Esophagus mucosa (tissue), 1 donor: ENCODE data around the gene BMX. TPM values are rescaled to one million over a fixed set of nuclear protein-coding genes. Genes with fewer than 3 reads are reported as not detected.
A peak's percentile ranks its signal among the peaks of the same experiment; 100 is the strongest.

Experiments used
- ATAC-seq: fragments of 200-7000 bp; cut with Tn5 transposase; one replicate; pipeline ENCODE4 v1.9.1; 2020
- total RNA-seq: library from RNA; stranded (reverse); gene quantifications from one replicate; pipeline ENCODE4 v1.2.4, GENCODE V29; 2023
- donor health status: DM: yes; HTN: yes; CAD: no.

BMX gene
- total RNA-seq, 1 donor from 2014 or later, result 1.0 TPM

- no peak for ATAC-seq
Observed at GRCh38 chrX:15576019-15576418, 75.4 kb downstream of the BMX start.

- ATAC-seq, result peak; percentile 89
Observed at GRCh38 chrX:15579778-15580747, 79.5 kb downstream of the BMX start.

GRCh38 chrX:15594371-15594770 lies 93.8 kb downstream of the BMX start:
- ATAC-seq, result no peak

GRCh38 chrX:15598026-15598425 lies 97.4 kb downstream of the BMX start:
- no peak for ATAC-seq

DNA sequence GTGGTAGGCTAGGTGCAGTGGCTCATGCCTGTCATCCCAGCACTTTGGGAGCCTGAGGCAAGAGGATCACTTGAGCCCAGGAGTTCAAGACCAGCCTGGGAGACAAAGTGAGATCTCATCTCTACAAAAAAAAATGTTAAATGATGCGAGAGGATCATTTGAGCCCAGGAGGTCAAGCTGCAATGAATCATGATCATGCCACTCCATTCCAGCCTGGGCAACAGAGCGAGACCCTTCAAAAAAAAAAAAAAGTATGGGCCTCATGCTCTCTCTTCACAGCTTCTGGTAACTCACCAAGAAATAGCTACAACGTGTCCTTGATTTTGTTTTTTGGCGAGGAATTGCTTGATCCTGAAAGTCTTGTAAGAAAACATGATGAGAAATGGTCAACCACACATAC lies 98.9 kb downstream of the BMX start:
- ATAC-seq, result no peak

- no peak for ATAC-seq
Observed at GRCh38 chrX:15600049-15600448, 99.4 kb downstream of the BMX start.

DNA sequence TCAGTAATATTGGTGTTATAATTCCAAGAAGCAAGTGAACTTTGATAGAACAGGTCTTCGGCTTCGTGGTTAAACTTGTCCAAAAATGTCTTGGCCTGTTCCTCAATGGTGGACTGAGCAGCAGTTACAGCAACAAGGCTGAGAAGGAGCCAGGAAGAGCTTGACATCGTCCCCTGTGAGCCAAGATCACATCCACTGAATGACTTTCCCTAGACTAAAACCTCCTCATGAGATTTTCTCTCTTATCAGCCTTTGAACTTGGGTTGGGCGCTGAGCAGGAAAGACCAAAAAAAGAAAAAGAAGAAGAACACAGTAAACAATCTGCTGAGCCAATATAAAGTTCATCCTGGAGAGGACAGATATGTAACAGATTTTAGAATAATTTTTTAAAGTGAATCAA lies 100.1 kb downstream of the BMX start, which contains the start of gene ACE2:
Gene ACE2 (minus strand): TSS at position 216 of the 400 bp plus-strand sequence. CDS start 49 bp downstream, at position 167.
- ATAC-seq, result no peak

DNA sequence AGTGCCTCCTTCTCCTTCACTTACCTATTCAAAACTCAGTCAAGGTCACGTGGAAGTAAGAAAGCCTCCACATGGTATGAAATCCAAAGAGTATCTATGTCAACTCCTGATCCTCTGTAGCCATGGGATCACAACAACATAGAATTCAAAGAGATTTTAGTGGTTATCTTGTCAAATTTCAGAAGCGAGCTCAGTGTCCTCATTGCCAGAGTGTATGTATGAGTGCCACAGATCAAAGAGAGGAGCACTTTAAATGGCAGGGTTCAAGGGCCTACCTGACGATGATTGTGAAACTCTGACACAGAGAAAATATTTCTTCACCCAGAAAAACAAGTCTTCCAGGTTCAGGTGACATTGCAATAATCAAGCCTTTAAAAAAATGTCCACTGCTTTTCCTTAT lies 101.3 kb downstream of the BMX start:
- ATAC-seq, result peak; percentile 55

GRCh38 chrX:15602761-15603160 lies 102.2 kb downstream of the BMX start:
- ATAC-seq, result no peak

DNA sequence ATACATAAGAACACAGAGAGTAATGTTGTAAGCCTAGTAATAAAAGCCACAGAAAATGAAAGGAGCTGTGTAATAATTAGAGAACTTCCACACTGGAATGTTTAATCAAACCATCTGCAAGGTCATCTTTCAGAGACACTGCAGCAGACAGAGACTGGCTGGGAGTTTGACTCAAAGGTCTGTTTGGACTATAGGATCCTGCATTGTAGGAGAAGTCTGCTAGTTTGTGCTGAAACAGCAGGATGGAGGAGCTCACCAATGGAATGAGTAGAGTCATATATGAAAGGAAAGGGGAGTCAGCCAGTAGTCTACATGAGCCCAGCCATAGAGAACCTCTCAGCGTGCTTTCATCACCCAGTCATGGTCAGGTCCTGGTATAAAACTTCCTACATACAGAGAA lies 104.6 kb downstream of the BMX start:
- no peak for ATAC-seq

Other genes starting within 250 kb of the BMX start
- gene ASB9, start 230.7 kb upstream of the BMX start, total RNA-seq, result 1.8 TPM
- gene ASB11, start 185.2 kb upstream of the BMX start, total RNA-seq, result not detected
- gene PIGA, start 165.3 kb upstream of the BMX start, total RNA-seq, result 17.5 TPM
- 0.20 TPM for gene VEGFD, start 116.4 kb upstream of the BMX start, total RNA-seq
- gene PIR, start 7.5 kb upstream of the BMX start, total RNA-seq, result 25.5 TPM
- gene ACE2, start 100.2 kb downstream of the BMX start, total RNA-seq, result 2.2 TPM
- gene CLTRN, start 164.0 kb downstream of the BMX start, total RNA-seq, result 0.20 TPM
- gene CA5B, start 237.5 kb downstream of the BMX start, total RNA-seq, result 10.6 TPM